H1 (cell line): ENCODE results near the gene KLHL29. TPM values are rescaled to one million over a fixed set of nuclear protein-coding genes. Genes with fewer than 3 reads are reported as not detected.

Source experiments
- GABPA ChIP-seq: IDR thresholded peaks from 2 replicates; pipeline ENCODE4 v1.6.1; 2011; ENCODE audit warnings: mild to moderate bottlenecking, low read length, moderate library complexity, borderline replicate concordance; ENCODE audit not compliant: insufficient read depth
- JUN ChIP-seq: IDR thresholded peaks from 2 replicates; pipeline ENCODE4 v1.6.1; 2011; ENCODE audit warnings: low read depth, mild to moderate bottlenecking, improper control_type of control experiment, low read length
- RAD21 ChIP-seq, 2 experiments: IDR thresholded peaks in 1 of 2; conservative IDR thresholded peaks in 1 of 2; 2 replicates each; pipeline ENCODE4 v1.6.1; 2011; ENCODE audit warnings: low read depth in 2 of 2, low read length in 2 of 2, improper control_type of control experiment in 1 of 2, inconsistent platforms in 1 of 2, mild to moderate bottlenecking in 1 of 2, moderate library complexity in 1 of 2
- SP2 ChIP-seq: IDR thresholded peaks from 2 replicates; pipeline ENCODE4 v1.6.1; 2012; ENCODE audit warnings: mild to moderate bottlenecking, low read length, inconsistent platforms
- polyA plus RNA-seq, 7 experiments: library from polyadenylated mRNA; depleted of rRNA in 3 of 7; stranded (reverse) in 5 of 7; unstranded in 2 of 7; fragments of >200 nt in 5 of 7; fragments of 200-250 nt in 2 of 7; gene quantifications; 1 replicate in 5 of 7; 2 replicates in 1 of 7; 4 replicates in 1 of 7; pipeline versions ENCODE4 v1.2.1 to v1.2.3, GENCODE V29; 2011 to 2013; ENCODE audit warnings: missing spikeins in 2 of 7, mixed read lengths in 2 of 7
- total RNA-seq: library from RNA; stranded (reverse); fragmentation: NEBNext Ultra II Directional; extraction: Animal tissue kit (Norgen Biotek cat#: 25700); gene quantifications from 2 replicates; pipeline ENCODE4 v1.2.1, GENCODE V29; 2021

The KLHL29 gene
- total and polyA plus RNA-seq, 2 of the 8 experiments (the other 6 are each of a cell fraction or from before 2014, with no cell fraction given): 1.1 to 4.7 TPM

GRCh38 chr2:23505984-23506380, 121.0 kb downstream of the KLHL29 start (continued):
- no peak for TF ChIP-seq RAD21 (IDR thresholded peaks at IDR 0.05 in 1 of 2, conservative IDR thresholded peaks at IDR 0.05 in 1 of 2; ENCODE audit: low read depth in 2 of 2, low read length in 2 of 2)
- TF ChIP-seq SP2: no peak
- no peak for TF ChIP-seq GABPA
- no peak for TF ChIP-seq JUN
